Activated CD4-positive, alpha-beta T cell treated with anti-CD3 and anti-CD28 coated beads for 4 hours (primary cell): ENCODE measurements around the gene HRH1.
"Not testable (repeated sequence)": the region's sequence is repeated elsewhere in the genome, so short reads cannot be mapped to it uniquely, and the experiment has no call there.

Experiments used
- DNase-seq, 2 donors: peaks; one replicate each; pipeline ENCODE4 v3.0.0-alpha.2; 2020

Gene HRH1

GRCh38 chr3:11211531-11212298, 57.4 kb downstream of the HRH1 start:
- no peak for DNase-seq

- no peak for DNase-seq
Observed at GRCh38 chr3:11212299-11212608, 58.0 kb downstream of the HRH1 start.

GRCh38 chr3:11212784-11213183, 58.5 kb downstream of the HRH1 start:
- no peak for DNase-seq

- no peak for DNase-seq
Observed at GRCh38 chr3:11213810-11214450, 59.6 kb downstream of the HRH1 start.

- DNase-seq: no peak
Observed at GRCh38 chr3:11214451-11214978, 60.2 kb downstream of the HRH1 start.

GRCh38 chr3:11217370-11217769, 63.1 kb downstream of the HRH1 start:
- not testable (repeated sequence) for DNase-seq

GRCh38 chr3:11220230-11220629, 65.9 kb downstream of the HRH1 start:
- no peak for DNase-seq

GRCh38 chr3:11221818-11222415, 67.6 kb downstream of the HRH1 start:
- no peak for DNase-seq

- no peak for DNase-seq
Observed at GRCh38 chr3:11224010-11224409, 69.7 kb downstream of the HRH1 start.

GRCh38 chr3:11224870-11225229, 70.6 kb downstream of the HRH1 start:
- no peak for DNase-seq

- DNase-seq: no peak
Observed at GRCh38 chr3:11226042-11226370, 71.7 kb downstream of the HRH1 start.

- no peak for DNase-seq
Observed at GRCh38 chr3:11228041-11228440, 73.7 kb downstream of the HRH1 start.

GRCh38 chr3:11230125-11230524, 75.8 kb downstream of the HRH1 start:
- DNase-seq: no peak

GRCh38 chr3:11230832-11231231, 76.5 kb downstream of the HRH1 start:
- DNase-seq: no peak

- no peak for DNase-seq
Observed at GRCh38 chr3:11235385-11235784, 81.1 kb downstream of the HRH1 start.

- peak; percentile 76 to 86 for DNase-seq
Observed at GRCh38 chr3:11236588-11237461, 82.5 kb downstream of the HRH1 start.

GRCh38 chr3:11238060-11238459, 83.8 kb downstream of the HRH1 start:
- DNase-seq: no peak

GRCh38 chr3:11238880-11239279, 84.6 kb downstream of the HRH1 start:
- no peak for DNase-seq

- no peak for DNase-seq
Observed at GRCh38 chr3:11239796-11240195, 85.5 kb downstream of the HRH1 start.

GRCh38 chr3:11240496-11240895, 86.2 kb downstream of the HRH1 start:
- peak in 1 of 2 donors; percentile 4 for DNase-seq

GRCh38 chr3:11244121-11244677, 89.9 kb downstream of the HRH1 start:
- no peak for DNase-seq

GRCh38 chr3:11245276-11245675, 91.0 kb downstream of the HRH1 start:
- no peak for DNase-seq
